ENCODE data around the gene TWIST2. TPM values are rescaled to one million over a fixed set of nuclear protein-coding genes. Genes with fewer than 3 reads are reported as not detected.

Gene TWIST2
- total RNA-seq, 1 experiment from 2014 or later: 7.1 TPM

- no peaks in the 10 kb centered on the region for H3K27me3 ChIP-seq (ENCODE audit: control insufficient read depth, insufficient read depth, low read length)
- DNase-seq: no peak
- no peak overlapping the region for H3K4me3 ChIP-seq (ENCODE audit: insufficient read depth, low read depth, low read length)
- H3K36me3 ChIP-seq (replicated peaks; ENCODE audit: control insufficient read depth, insufficient read depth, low read length): no peaks in the 10 kb centered on the region
Observed at GRCh38 chr2:238869293-238870124, 21.6 kb downstream of the TWIST2 start.

- no peak overlapping the region for H3K4me3 ChIP-seq (ENCODE audit: insufficient read depth, low read depth, low read length)
- H3K27me3 ChIP-seq (ENCODE audit: control insufficient read depth, insufficient read depth, low read length): no peaks in the 10 kb centered on the region
- H3K36me3 ChIP-seq (replicated peaks; ENCODE audit: control insufficient read depth, insufficient read depth, low read length): no peaks in the 10 kb centered on the region
- no peak for DNase-seq
Observed at GRCh38 chr2:238870261-238870660, 22.4 kb downstream of the TWIST2 start.

GRCh38 chr2:238872026-238872425, 24.1 kb downstream of the TWIST2 start:
- no peak for DNase-seq
- H3K27me3 ChIP-seq (ENCODE audit: control insufficient read depth, insufficient read depth, low read length): no peaks in the 10 kb centered on the region
- H3K36me3 ChIP-seq (replicated peaks; ENCODE audit: control insufficient read depth, insufficient read depth, low read length): no peaks in the 10 kb centered on the region
- H3K4me3 ChIP-seq (ENCODE audit: insufficient read depth, low read depth, low read length): no peak overlapping the region

- H3K4me3 ChIP-seq (ENCODE audit: insufficient read depth, low read depth, low read length): no peak overlapping the region
- no peak for DNase-seq
- H3K27me3 ChIP-seq (ENCODE audit: control insufficient read depth, insufficient read depth, low read length): no peaks in the 10 kb centered on the region
- no peaks in the 10 kb centered on the region for H3K36me3 ChIP-seq (replicated peaks; ENCODE audit: control insufficient read depth, insufficient read depth, low read length)
Observed at GRCh38 chr2:238872628-238873380, 24.9 kb downstream of the TWIST2 start.

- Histone ChIP-seq H3K36me3 (replicated peaks; ENCODE audit: control insufficient read depth, insufficient read depth, low read length) (no peaks in the 10 kb centered on the region), H3K4me3 (ENCODE audit: insufficient read depth, low read depth, low read length) (no peak overlapping the region), H3K27me3 (ENCODE audit: control insufficient read depth, insufficient read depth, low read length) (no peaks in the 10 kb centered on the region)
- DNase-seq: no peak
Observed at GRCh38 chr2:238873381-238873801, 25.5 kb downstream of the TWIST2 start.

- H3K27me3 ChIP-seq (ENCODE audit: control insufficient read depth, insufficient read depth, low read length): no peaks in the 10 kb centered on the region
- H3K36me3 ChIP-seq (replicated peaks; ENCODE audit: control insufficient read depth, insufficient read depth, low read length): no peaks in the 10 kb centered on the region
- H3K4me3 ChIP-seq (ENCODE audit: insufficient read depth, low read depth, low read length): no peak overlapping the region
- no peak for DNase-seq
Observed at GRCh38 chr2:238873841-238874240, 26.0 kb downstream of the TWIST2 start.

GRCh38 chr2:238874330-238875050, 26.6 kb downstream of the TWIST2 start:
- Histone ChIP-seq H3K27me3 (ENCODE audit: control insufficient read depth, insufficient read depth, low read length) (no peaks in the 10 kb centered on the region), H3K4me3 (ENCODE audit: insufficient read depth, low read depth, low read length) (no peak overlapping the region), H3K36me3 (replicated peaks; ENCODE audit: control insufficient read depth, insufficient read depth, low read length) (no peaks in the 10 kb centered on the region)
- no peak for DNase-seq

GRCh38 chr2:238875101-238875470, 27.2 kb downstream of the TWIST2 start:
- Histone ChIP-seq H3K36me3 (replicated peaks; ENCODE audit: control insufficient read depth, insufficient read depth, low read length) (no peaks in the 10 kb centered on the region), H3K4me3 (ENCODE audit: insufficient read depth, low read depth, low read length) (no peak overlapping the region), H3K27me3 (ENCODE audit: control insufficient read depth, insufficient read depth, low read length) (no peaks in the 10 kb centered on the region)
- no peak for DNase-seq

GRCh38 chr2:238875471-238876231, 27.8 kb downstream of the TWIST2 start:
- Histone ChIP-seq H3K36me3 (replicated peaks; ENCODE audit: control insufficient read depth, insufficient read depth, low read length) (no peaks in the 10 kb centered on the region), H3K27me3 (ENCODE audit: control insufficient read depth, insufficient read depth, low read length) (no peaks in the 10 kb centered on the region), H3K4me3 (ENCODE audit: insufficient read depth, low read depth, low read length) (no peak overlapping the region)
- DNase-seq: no peak

- no peaks in the 10 kb centered on the region for H3K36me3 ChIP-seq (replicated peaks; ENCODE audit: control insufficient read depth, insufficient read depth, low read length)
- H3K27me3 ChIP-seq (ENCODE audit: control insufficient read depth, insufficient read depth, low read length): no peaks in the 10 kb centered on the region
- no peak for DNase-seq
- H3K4me3 ChIP-seq (ENCODE audit: insufficient read depth, low read depth, low read length): no peak overlapping the region
Observed at GRCh38 chr2:238876232-238876630, 28.3 kb downstream of the TWIST2 start.

- no peaks in the 10 kb centered on the region for H3K27me3 ChIP-seq (ENCODE audit: control insufficient read depth, insufficient read depth, low read length)
- DNase-seq: no peak
- no peak overlapping the region for H3K4me3 ChIP-seq (ENCODE audit: insufficient read depth, low read depth, low read length)
- no peaks in the 10 kb centered on the region for H3K36me3 ChIP-seq (replicated peaks; ENCODE audit: control insufficient read depth, insufficient read depth, low read length)
Observed at GRCh38 chr2:238878051-238878735, 30.3 kb downstream of the TWIST2 start.

- Histone ChIP-seq H3K36me3 (replicated peaks; ENCODE audit: control insufficient read depth, insufficient read depth, low read length) (no peaks in the 10 kb centered on the region), H3K4me3 (ENCODE audit: insufficient read depth, low read depth, low read length) (no peak overlapping the region), H3K27me3 (ENCODE audit: control insufficient read depth, insufficient read depth, low read length) (no peaks in the 10 kb centered on the region)
- no peak for DNase-seq
Observed at GRCh38 chr2:238879043-238879442, 31.2 kb downstream of the TWIST2 start.

- H3K4me3 ChIP-seq (ENCODE audit: insufficient read depth, low read depth, low read length): no peak overlapping the region
- no peaks in the 10 kb centered on the region for H3K36me3 ChIP-seq (replicated peaks; ENCODE audit: control insufficient read depth, insufficient read depth, low read length)
- no peaks in the 10 kb centered on the region for H3K27me3 ChIP-seq (ENCODE audit: control insufficient read depth, insufficient read depth, low read length)
- DNase-seq: no peak
Observed at GRCh38 chr2:238879621-238880377, 31.9 kb downstream of the TWIST2 start.
